A549 (cell line): ENCODE measurements around the gene SEC31B.

Experiments used
- ESRRA ChIP-seq: fragments of 150-350 bp; IDR thresholded peaks from 2 replicates; pipeline ENCODE4 v1.6.1; 2014; ENCODE audit warnings: mild to moderate bottlenecking, low read length, borderline replicate concordance
- TF ChIP-seq, protein P1 (sequence below): fragments of >200 bp; sonication (Bioruptor Twin); formaldehyde crosslinking; IDR thresholded peaks from 3 replicates; pipeline ENCODE4 v1.5.1; 2016

DNA sequence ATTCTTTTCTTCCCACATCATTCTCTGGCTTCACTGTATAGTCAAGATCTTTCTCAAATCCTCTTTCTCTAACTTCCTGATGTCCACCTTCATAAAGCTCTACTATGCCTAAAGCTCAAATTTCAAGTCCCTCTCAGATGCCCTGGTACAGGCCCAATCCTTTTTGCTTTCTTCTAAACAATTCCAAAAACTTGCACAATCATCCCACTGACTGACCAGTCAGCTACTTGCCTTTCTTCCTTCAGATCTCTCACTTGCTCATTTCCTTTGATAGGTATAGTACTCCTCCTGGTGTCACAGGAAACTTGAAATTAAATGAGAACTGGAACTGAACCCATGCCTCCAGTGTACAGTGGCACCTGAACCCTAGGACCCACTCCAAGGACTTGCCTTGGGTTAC is 18.2 kb downstream of the SEC31B start:
- no peak for TF ChIP-seq ESRRA
- TF ChIP-seq, protein P1, sequence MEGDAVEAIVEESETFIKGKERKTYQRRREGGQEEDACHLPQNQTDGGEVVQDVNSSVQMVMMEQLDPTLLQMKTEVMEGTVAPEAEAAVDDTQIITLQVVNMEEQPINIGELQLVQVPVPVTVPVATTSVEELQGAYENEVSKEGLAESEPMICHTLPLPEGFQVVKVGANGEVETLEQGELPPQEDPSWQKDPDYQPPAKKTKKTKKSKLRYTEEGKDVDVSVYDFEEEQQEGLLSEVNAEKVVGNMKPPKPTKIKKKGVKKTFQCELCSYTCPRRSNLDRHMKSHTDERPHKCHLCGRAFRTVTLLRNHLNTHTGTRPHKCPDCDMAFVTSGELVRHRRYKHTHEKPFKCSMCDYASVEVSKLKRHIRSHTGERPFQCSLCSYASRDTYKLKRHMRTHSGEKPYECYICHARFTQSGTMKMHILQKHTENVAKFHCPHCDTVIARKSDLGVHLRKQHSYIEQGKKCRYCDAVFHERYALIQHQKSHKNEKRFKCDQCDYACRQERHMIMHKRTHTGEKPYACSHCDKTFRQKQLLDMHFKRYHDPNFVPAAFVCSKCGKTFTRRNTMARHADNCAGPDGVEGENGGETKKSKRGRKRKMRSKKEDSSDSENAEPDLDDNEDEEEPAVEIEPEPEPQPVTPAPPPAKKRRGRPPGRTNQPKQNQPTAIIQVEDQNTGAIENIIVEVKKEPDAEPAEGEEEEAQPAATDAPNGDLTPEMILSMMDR = no peak
